Liver (tissue), 9 donors: Measurements from ENCODE around the gene RABL3. TPM values are rescaled to one million over a fixed set of nuclear protein-coding genes. Genes with fewer than 3 reads are reported as not detected.
A peak's percentile ranks its signal among the peaks of the same experiment; 100 is the strongest.

Experiments used
- DNase-seq: peaks from one replicate; pipeline ENCODE4 v3.0.0-alpha.2; 2017; ENCODE audit warnings: low spot score
- H3K27ac ChIP-seq, 2 donors: one replicate each; pipeline ENCODE4 v1.7.0; 2013; ENCODE audit warnings: inconsistent platforms in 2 of 2, low read length in 2 of 2, control low read depth in 1 of 2, low read depth in 1 of 2, mild to moderate bottlenecking in 1 of 2
- H3K27me3 ChIP-seq, 4 donors: one replicate each; pipeline versions ENCODE4 v1.6.1 to v1.7.0; 2013; ENCODE audit warnings: low read length in 3 of 4, inconsistent platforms in 1 of 4, mild to moderate bottlenecking in 1 of 4, moderate library complexity in 1 of 4; ENCODE audit not compliant: control insufficient read depth in 4 of 4, insufficient read depth in 4 of 4
- H3K36me3 ChIP-seq, 4 donors: one replicate each; pipeline versions ENCODE4 v1.6.1 to v1.7.0; 2013; ENCODE audit warnings: low read length in 3 of 4, mild to moderate bottlenecking in 3 of 4, low read depth in 1 of 4, moderate library complexity in 1 of 4; ENCODE audit not compliant: control insufficient read depth in 4 of 4, insufficient read depth in 3 of 4
- H3K4me1 ChIP-seq, 4 donors: one replicate each; pipeline versions ENCODE4 v1.6.1 to v1.7.0; 2013; ENCODE audit warnings: low read length in 3 of 4, mild to moderate bottlenecking in 3 of 4, moderate library complexity in 1 of 4; ENCODE audit not compliant: control insufficient read depth in 4 of 4, insufficient read depth in 4 of 4
- H3K4me3 ChIP-seq, 3 donors: one replicate each; pipeline versions ENCODE4 v1.6.1 to v1.7.0; 2013; ENCODE audit warnings: low read length in 3 of 3, control low read depth in 1 of 3, low read depth in 1 of 3, mild to moderate bottlenecking in 1 of 3
- H3K9ac ChIP-seq, 2 donors: one replicate each; pipeline ENCODE4 v1.7.0; 2013; ENCODE audit warnings: low read length in 2 of 2, mild to moderate bottlenecking in 2 of 2, moderate library complexity in 2 of 2, control low read depth in 1 of 2, low read depth in 1 of 2
- H3K9me3 ChIP-seq, 4 donors: one replicate each; pipeline versions ENCODE4 v1.6.1 to v1.7.0; 2013; ENCODE audit warnings: low read length in 3 of 4; ENCODE audit not compliant: control insufficient read depth in 4 of 4
- ATF3 ChIP-seq: IDR thresholded peaks from 2 replicates; pipeline ENCODE4 v1.6.1; 2016; ENCODE audit warnings: antibody characterized with exemption
- CTCF ChIP-seq: fragments of 150-350 bp; IDR thresholded peaks from 2 replicates; pipeline ENCODE4 v1.5.1; 2017; ENCODE audit warnings: improper control_type of control experiment, low read depth, low read length; ENCODE audit not compliant: missing input control
- EGR1 ChIP-seq, 2 donors: IDR thresholded peaks; 2 replicates each; pipeline ENCODE4 v1.6.1; 2016 to 2018; ENCODE audit warnings: antibody characterized with exemption in 2 of 2, low read depth in 2 of 2
- FOXA1 ChIP-seq: IDR thresholded peaks from 2 replicates; pipeline ENCODE4 v1.6.1; 2016; ENCODE audit warnings: antibody characterized with exemption
- FOXA2 ChIP-seq: IDR thresholded peaks from 2 replicates; pipeline ENCODE4 v1.6.1; 2016; ENCODE audit warnings: antibody characterized with exemption
- GABPA ChIP-seq, 2 donors: IDR thresholded peaks in 1 of 2; conservative IDR thresholded peaks in 1 of 2; 2 replicates each; pipeline ENCODE4 v1.6.1; 2016; ENCODE audit warnings: antibody characterized with exemption in 2 of 2, mild to moderate bottlenecking in 1 of 2, moderate library complexity in 1 of 2
- HNF4A ChIP-seq, 2 donors: conservative IDR thresholded peaks; 2 replicates each; pipeline ENCODE4 v1.6.1; 2016; ENCODE audit warnings: antibody characterized with exemption in 2 of 2, mild to moderate bottlenecking in 2 of 2
- HNF4G ChIP-seq: IDR thresholded peaks from 2 replicates; pipeline ENCODE4 v1.6.1; 2016; ENCODE audit warnings: antibody characterized with exemption
- JUND ChIP-seq, 2 donors: IDR thresholded peaks; 2 replicates each; pipeline ENCODE4 v1.6.1; 2016; ENCODE audit warnings: antibody characterized with exemption in 2 of 2
- NR2F2 ChIP-seq: IDR thresholded peaks from 2 replicates; pipeline ENCODE4 v1.6.1; 2016; ENCODE audit warnings: antibody characterized with exemption
- RAD21 ChIP-seq, 2 donors: IDR thresholded peaks; 2 replicates each; pipeline ENCODE4 v1.6.1; 2016; ENCODE audit warnings: antibody characterized with exemption in 2 of 2, mild to moderate bottlenecking in 2 of 2
- REST ChIP-seq: IDR thresholded peaks from 2 replicates; pipeline ENCODE4 v1.6.1; 2016; ENCODE audit warnings: antibody characterized with exemption, mild to moderate bottlenecking
- RXRA ChIP-seq, 2 donors: IDR thresholded peaks; 2 replicates each; pipeline ENCODE4 v1.6.1; 2017 to 2018; ENCODE audit warnings: antibody characterized with exemption in 2 of 2, mild to moderate bottlenecking in 1 of 2
- SP1 ChIP-seq: IDR thresholded peaks from 2 replicates; pipeline ENCODE4 v1.6.1; 2018; ENCODE audit warnings: antibody characterized with exemption, mild to moderate bottlenecking
- TAF1 ChIP-seq: conservative IDR thresholded peaks from 2 replicates; pipeline ENCODE4 v1.6.1; 2016; ENCODE audit warnings: antibody characterized with exemption, mild to moderate bottlenecking
- YY1 ChIP-seq: IDR thresholded peaks from 2 replicates; pipeline ENCODE4 v1.6.1; 2016; ENCODE audit warnings: antibody characterized with exemption, mild to moderate bottlenecking
- ZBTB33 ChIP-seq: IDR thresholded peaks from 2 replicates; pipeline ENCODE4 v1.6.1; 2016; ENCODE audit warnings: antibody characterized with exemption
- WGBS: extraction: QIAGEN DNeasy Blood & Tissue Kit; methylation state at CpG from one replicate; pipeline ENCODE4 v1.1.7; 2013; 5-methylcytosine and 5-hydroxymethylcytosine counted together
- polyA plus RNA-seq, 2 donors: library from polyadenylated mRNA; stranded (reverse) in 1 of 2; unstranded in 1 of 2; fragments of 200-250 nt in 1 of 2; fragments of >200 nt in 1 of 2; fragmentation: Nextera tagmentation in 1 of 2; extraction: Ambion mirVana in 1 of 2; gene quantifications; one replicate each; pipeline versions ENCODE4 v1.2.1 to v1.2.3, GENCODE V29; 2013 to 2015
- total RNA-seq, 2 donors: library from RNA; depleted of rRNA; stranded (reverse); fragments of >200 nt; gene quantifications; one replicate each; pipeline ENCODE4 v1.2.3, GENCODE V29; 2014
- TF ChIP-seq, protein P1 (sequence below): IDR thresholded peaks from 2 replicates; pipeline ENCODE4 v1.6.1; 2016; ENCODE audit warnings: antibody characterized with exemption
- donor health status: healthy.
- donor health status: healthy.
- donor health status: healthy.
- donor health status: healthy.
- donor health status: healthy.

The RABL3 gene, protein sequence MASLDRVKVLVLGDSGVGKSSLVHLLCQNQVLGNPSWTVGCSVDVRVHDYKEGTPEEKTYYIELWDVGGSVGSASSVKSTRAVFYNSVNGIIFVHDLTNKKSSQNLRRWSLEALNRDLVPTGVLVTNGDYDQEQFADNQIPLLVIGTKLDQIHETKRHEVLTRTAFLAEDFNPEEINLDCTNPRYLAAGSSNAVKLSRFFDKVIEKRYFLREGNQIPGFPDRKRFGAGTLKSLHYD
- total RNA-seq (10 to 100 TPM in 1 of 2 donors, 1 to 10 TPM in 1; 8.6 to 14.1 TPM), polyA plus RNA-seq (10 to 100 TPM; 13.0 to 13.3 TPM)

DNA sequence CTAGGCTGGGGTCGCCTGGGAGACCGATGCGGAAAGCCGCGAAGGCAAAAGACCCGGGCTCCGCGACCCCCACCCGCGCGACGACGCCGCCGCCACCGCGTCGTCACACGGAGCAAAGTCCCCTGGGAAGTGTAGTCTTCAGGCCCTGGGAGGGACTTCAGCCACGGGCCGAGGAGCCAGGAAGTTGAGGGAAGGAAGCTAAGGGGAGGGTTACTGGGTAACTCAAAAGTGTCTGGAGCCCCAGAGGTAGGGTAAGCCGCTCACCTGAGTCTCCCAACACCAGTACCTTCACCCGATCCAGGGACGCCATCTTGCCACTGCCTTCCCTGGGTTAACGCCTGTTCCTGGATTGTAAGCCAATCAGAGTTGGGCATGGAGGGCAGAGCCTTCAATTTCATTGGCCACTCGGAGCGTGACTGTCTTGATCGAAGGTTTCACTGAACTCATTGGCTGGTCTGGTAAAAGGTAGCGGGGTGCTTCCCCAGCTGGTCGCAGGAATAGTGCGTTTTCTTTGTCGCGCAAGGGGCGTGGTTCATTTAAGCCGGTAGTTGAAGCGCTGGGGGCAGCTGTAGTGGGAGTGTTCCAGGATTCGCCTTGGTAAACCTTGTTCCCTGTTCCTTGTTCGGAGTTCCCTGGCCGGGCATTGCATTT lies at the start of gene RABL3, which contains the start of gene GTF2E1:
RABL3 (minus strand) TSS at position 319 of the 651 bp plus-strand sequence; CDS start at position 310, 9 bp downstream.
GTF2E1 (plus strand) TSS at position 547 of the 651 bp plus-strand sequence. CDS start 7,809 bp downstream, outside the sequence.
- Histone ChIP-seq H3K9ac (peak within 1 kb of the TSS; percentile 64 to 91), H3K4me1 (peaks cover 2 to 16% (median 14%) of the 10 kb centered on the region in 4 donors), H3K36me3 (peaks cover 0 to 4% (median 0%) of the 10 kb centered on the region in 4 donors), H3K27ac (peak within 1 kb of the TSS; percentile 89 to 95), H3K4me3 (peak within 1 kb of the TSS; percentile 88 to 91 (median 89)), H3K27me3 (no peaks in the 10 kb centered on the region), H3K9me3 (no peaks in the 10 kb centered on the region)
- TF ChIP-seq FOXA1 (no peak), JUND (IDR thresholded peaks at IDR 0.05) (peak in 1 of 2 donors; percentile 32), SP1 (peak; percentile 94), CTCF (no peak), RAD21 (IDR thresholded peaks at IDR 0.05) (peak; percentile 43 to 55), YY1 (peak; percentile 99), HNF4A (conservative IDR thresholded peaks at IDR 0.05) (peak; percentile 64 to 73), FOXA2 (no peak), GABPA (IDR thresholded peaks at IDR 0.05 in 1 of 2, conservative IDR thresholded peaks at IDR 0.05 in 1 of 2) (peak in 1 of 2 donors; percentile 76), TAF1 (peak; percentile 82), ZBTB33 (no peak), ATF3 (peak; percentile 13), NR2F2 (peak; percentile 80), RXRA (IDR thresholded peaks at IDR 0.05) (peak; percentile 56 to 63), REST (peak; percentile 59), EGR1 (IDR thresholded peaks at IDR 0.05; ENCODE audit: low read depth in 2 of 2) (no peak), HNF4G (peak; percentile 42)
- TF ChIP-seq, protein P1, sequence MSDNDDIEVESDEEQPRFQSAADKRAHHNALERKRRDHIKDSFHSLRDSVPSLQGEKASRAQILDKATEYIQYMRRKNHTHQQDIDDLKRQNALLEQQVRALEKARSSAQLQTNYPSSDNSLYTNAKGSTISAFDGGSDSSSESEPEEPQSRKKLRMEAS: peak; percentile 82
- under 1% methylated on average over 39 of the region's 39 CpGs for WGBS
- peak; percentile 97 for DNase-seq
